NOMO-1 treated with dmso at 0.1 percent for 144 hours (cell line): Measurements from ENCODE around the gene C17orf114.

Source experiments
- DNase-seq: peaks from one replicate; lab custom pipeline; 2025; ENCODE audit not compliant: unreplicated experiment; lab: John Stamatoyannopoulos, UW

Gene C17orf114

DNA sequence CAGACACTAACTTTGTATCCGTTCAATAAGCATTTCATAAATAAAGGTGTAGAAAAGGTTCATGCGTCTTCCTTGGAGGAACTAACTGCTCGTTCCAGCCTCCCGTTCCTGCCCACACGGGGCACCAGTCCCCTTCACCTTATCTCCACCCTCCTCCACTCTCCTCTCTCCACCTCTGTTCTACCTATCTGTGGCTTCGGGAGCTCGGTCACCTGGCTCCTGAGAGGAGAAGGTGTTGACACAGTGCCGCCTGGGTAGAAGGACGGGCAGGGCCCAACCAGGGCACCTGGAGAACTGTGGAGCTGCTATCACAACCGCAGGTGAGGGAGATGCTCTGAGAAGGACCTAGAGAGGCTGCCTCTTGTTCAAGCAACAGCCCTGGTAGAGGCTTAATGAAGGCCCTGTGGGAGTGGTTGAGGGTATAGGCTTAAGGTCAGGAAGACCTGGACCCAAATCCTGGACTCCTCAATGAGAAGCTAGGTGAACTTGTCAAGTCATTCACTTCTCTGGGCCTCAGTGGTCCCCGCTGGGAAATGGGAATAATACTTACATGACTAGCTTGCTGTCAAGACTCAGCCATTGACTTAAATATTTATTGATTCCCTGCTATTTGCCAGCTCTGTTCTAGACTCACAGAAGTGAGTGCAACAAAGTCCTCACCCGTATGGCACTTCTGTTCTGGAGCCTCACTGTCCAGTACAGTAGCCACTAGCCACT lies 21.4 kb upstream of the C17orf114 start:
- DNase-seq: no peak

- no peak for DNase-seq
Measured at GRCh38 chr17:4822835-4823234, 20.7 kb upstream of the C17orf114 start.

DNA sequence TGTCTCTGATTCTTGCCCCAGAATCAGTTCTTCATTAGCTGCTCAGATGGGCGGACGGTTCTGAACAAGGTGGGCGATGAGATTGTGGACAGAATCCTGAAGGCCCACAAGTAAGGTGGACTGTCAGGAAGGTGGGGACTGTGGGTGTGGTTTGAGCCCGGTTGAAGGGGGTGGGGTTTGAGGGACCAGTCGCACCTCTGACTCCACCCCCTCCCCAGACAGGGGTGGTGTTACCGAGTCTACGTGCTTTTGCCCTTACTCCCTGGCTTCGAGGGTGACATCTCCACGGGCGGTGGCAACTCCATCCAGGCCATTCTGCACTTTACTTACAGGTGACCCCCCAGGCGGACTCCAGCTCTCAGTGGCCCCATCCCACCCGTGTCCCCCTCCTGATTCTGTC lies 16.1 kb upstream of the C17orf114 start:
- DNase-seq: no peak

- DNase-seq: no peak
Measured at GRCh38 chr17:4816826-4817225, 14.7 kb upstream of the C17orf114 start.

DNA sequence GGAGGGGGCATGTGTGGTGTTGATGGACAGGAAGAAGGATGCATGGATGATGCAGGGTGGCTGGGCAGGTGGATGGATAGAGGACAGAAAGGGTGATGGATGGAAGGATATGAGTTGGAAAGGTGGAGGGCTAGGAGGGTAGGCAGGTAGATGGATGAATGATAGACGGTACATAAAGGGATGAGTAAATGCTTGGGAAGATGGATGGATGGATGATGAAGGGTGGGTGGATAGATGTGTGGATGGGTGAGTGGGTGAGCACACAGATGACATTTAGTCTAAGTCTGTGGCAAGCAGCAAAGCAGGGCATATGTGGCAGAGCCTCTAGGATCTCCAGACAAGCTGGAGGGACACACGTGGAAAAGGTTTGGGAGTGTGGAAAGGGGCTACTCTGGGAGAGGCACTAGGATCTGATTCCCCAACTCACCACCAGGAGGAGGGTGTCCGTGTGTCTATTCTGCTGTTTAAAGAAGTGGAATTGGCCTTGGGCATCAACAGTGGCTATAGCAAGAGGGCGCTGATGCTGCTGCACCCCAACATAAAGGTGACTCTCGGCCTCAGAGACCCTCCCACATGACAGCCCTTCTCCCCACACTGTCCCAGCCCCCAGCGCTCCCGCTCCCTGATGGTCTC lies 13.0 kb upstream of the C17orf114 start:
- DNase-seq: no peak

DNA sequence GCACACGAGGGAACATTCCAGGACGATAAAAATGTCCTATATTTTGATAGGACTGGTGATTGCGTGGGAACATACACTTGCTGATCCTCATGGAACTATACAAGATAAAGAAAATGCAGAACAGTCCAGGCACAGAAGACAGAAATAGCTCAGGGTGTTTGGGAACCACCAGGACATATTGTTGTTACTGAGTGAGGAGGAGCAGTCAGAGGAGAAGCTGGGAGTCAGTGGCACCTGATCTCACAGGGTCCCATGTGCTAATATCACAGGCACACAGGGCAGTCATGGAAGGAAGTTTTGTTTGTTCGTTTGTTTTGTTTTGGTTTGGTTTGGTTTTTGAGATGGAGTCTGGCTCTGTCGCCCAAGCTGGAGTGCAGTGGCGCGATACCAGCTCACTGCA lies 10.6 kb upstream of the C17orf114 start:
- no peak for DNase-seq

- no peak for DNase-seq
Measured at GRCh38 chr17:4811471-4811870, 9.3 kb upstream of the C17orf114 start.

- no peak for DNase-seq
Measured at GRCh38 chr17:4810696-4811290, 8.7 kb upstream of the C17orf114 start.

DNA sequence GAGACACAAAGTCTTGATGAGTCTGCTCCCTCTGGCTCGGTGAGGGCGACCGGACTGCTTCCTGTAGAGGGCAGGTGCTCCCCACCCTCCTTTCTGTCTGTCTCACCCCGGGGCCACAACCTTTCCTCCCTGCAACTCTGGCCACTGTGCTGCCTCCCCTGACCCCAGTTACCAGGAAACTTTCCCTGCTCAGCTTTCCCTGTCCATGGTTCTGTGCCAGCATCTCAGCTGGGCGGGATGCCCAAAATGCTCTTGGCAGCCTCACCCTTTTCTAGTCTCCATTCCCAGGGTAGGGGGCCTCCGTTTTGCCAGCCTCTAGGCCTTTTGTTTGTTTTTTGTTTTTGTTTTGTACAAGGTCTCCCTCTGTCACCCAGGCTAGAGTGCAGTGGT lies 6.2 kb upstream of the C17orf114 start:
- no peak for DNase-seq

DNA sequence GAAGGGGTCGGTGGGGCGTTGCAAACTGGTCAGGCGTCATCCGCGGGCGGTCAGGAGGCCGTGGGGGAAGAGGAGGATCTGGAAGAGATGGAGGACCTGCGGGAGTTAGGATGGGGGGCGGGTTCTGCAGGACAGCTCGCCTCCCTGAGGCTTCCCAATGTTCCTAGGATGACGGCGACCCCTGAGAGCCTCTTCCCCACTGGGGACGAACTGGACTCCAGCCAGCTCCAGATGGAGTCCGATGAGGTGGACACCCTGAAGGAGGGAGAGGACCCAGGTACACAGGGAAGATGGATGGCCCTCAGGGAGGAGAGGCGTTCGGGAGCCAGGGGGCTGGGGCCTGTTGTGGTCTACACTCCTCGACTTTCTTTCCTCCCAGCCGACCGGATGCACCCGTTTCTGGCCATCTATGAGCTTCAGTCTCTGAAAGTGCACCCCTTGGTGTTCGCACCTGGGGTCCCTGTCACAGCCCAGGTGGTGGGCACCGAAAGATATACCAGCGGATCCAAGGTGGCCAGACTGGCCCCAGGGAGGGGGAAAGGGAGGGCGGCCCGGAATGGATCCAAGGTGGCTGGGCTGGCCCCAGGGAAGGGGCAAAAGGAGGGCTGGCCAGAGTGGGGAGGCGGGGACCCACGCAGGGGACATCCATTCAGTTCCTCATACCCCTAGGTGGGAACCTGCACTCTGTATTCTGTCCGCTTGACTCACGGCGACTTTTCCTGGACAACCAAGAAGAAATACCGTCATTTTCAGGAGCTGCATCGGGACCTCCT lies 5.7 kb upstream of the C17orf114 start:
- DNase-seq: no peak

GRCh38 chr17:4806777-4807604 lies 4.9 kb upstream of the C17orf114 start, which contains the start of gene PLD2:
PLD2 (plus strand) TSS chr17:4807152; CDS start chr17:4807773, 621 bp downstream.
- DNase-seq: peak; percentile 80

DNA sequence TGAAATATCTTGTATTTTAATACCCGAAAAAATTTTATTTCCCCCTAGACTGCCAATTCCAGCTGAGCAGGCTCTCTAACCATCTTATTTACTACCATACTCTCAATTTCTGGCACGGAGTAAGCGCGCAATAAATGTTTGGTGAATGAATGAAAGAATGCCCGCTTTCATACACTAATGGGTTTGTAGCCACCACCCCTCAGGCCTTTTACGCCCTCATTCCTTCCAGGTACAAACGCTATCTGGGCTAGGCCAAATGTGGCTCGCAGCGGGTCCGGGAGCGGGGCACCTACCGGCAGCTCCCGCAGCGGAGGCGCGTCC lies 4.3 kb upstream of the C17orf114 start:
- no peak for DNase-seq

DNA sequence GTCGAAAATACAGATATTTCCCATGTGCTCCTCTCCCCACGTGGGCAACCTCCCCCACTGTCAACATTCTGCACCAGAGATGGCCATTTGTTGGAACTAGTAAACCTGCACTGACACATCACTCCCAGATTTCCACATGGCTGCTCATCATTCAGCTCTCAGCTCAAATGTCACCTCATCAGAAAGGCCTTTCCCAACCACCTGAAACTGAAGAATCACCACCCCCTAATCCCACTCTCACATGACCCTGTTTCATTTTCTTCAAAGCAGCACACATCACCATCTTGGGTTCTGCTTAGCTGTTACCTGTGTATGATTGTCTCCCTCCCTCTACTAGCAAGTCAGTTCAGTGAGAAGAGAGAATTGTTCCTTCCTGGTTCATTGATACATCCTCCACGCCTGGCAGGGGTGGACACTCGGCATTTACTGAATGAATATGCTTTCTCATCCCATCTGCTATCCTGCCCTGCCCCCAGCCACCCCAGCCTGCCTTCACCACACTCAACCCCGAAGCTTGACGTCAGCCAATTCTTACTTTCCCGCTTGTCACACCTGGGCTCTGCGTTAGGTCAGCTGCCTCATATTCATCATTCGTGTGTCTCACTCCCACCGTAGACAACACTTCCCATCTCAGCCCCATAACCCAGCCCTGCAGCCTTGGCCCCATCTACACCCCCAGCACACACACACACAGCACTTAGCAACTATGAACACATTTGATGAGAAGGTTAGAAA lies 1.5 kb downstream of the C17orf114 start:
- DNase-seq: no peak

GRCh38 chr17:4796552-4796920 lies 5.6 kb downstream of the C17orf114 start:
- DNase-seq: no peak

DNA sequence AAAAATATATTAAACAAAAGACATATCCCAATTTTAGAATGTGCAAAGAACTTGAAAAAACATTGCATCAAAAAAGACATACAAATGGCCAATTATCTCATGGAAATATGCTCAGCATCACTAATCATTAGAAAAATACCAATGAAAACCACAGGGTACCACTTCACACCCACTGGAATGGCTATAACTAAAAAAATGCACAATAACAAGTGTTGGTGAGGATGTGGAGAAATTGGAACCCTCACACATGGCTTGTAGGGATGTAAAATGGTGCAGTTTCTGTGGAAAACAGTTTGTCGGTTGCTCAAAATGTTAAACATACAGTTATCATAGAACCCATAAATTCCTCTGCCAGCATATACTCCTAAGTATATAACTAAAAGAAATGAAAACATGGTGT lies 7.0 kb downstream of the C17orf114 start:
- DNase-seq: no peak

DNA sequence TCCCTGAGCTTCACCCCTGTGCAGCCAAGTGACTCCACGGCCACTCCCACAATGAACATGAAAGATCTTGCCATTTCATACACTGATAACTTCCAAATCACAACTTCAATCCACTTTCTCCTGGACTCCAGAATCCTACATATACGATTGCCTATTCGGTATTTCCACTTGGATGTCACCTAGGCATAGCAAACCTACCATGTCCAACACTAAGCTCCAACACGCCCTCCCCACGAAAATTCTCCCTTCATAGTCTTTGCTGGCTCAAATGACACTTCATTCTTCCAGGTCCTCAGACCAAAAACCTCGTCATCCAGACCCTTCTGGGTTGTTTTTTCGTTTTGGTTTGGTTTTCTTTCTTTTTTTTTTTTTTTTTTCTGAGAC lies 11.4 kb downstream of the C17orf114 start:
- DNase-seq: no peak

GRCh38 chr17:4789951-4790704 lies 12.0 kb downstream of the C17orf114 start:
- peak; percentile 79 for DNase-seq

DNA sequence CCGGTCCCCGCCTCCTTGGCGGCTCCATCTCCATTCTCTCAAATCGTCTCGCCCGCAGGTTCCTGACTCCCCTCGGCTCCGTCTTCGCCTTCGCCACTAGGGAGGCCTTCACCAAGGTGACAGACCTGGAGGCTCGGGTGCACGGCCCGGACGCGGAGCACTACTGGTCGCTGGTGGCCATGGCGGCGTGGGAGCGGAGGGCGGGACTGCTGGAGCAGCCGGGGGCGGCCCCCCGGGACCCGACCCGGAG lies 12.5 kb downstream of the C17orf114 start:
- no peak for DNase-seq

- DNase-seq: no peak
Measured at GRCh38 chr17:4788807-4789700, 13.1 kb downstream of the C17orf114 start, which contains the start of gene GLTPD2. GLTPD2 (plus strand) TSS chr17:4788964; CDS start chr17:4789012, 48 bp downstream.
